GM23338 (cell line): ENCODE data around the gene PIGC. TPM values are rescaled to one million over a fixed set of nuclear protein-coding genes. Genes with fewer than 3 reads are reported as not detected.

Experiments
- ATAC-seq: fragments of 200-7000 bp; cut with Tn5 transposase; 3 replicates; pipeline ENCODE4 v1.9.1; 2020
- DNase-seq: peaks from one replicate; pipeline ENCODE4 v3.0.0-alpha.2; 2015; ENCODE audit warnings: low spot score
- H2AFZ ChIP-seq: fragments of 200-600 bp; sonication (generic); 2 replicates; pipeline ENCODE4 v1.8.0; 2016; ENCODE audit warnings: antibody characterized with exemption, mild to moderate bottlenecking, moderate library complexity
- H3F3A ChIP-seq: fragments of 200-600 bp; sonication (generic); replicated peaks from 2 replicates; pipeline ENCODE4 v1.8.0; 2017; ENCODE audit warnings: antibody characterized with exemption, mixed run types, low read depth
- H3K27ac ChIP-seq: fragments of 200-600 bp; sonication (generic); 2 replicates; pipeline ENCODE4 v1.6.1; 2016; ENCODE audit warnings: low read depth
- H3K27me3 ChIP-seq: fragments of 200-600 bp; sonication (generic); 2 replicates; pipeline ENCODE4 v1.8.0; 2016; ENCODE audit warnings: mild to moderate bottlenecking, mixed run types, moderate library complexity; ENCODE audit not compliant: insufficient read depth
- H3K36me3 ChIP-seq: fragments of 200-600 bp; sonication (generic); 2 replicates; pipeline ENCODE4 v1.8.0; 2016; ENCODE audit warnings: mild to moderate bottlenecking; ENCODE audit not compliant: insufficient read depth
- H3K4me1 ChIP-seq: fragments of 200-600 bp; sonication (generic); 2 replicates; pipeline ENCODE4 v1.8.0; 2016; ENCODE audit warnings: mild to moderate bottlenecking, moderate library complexity; ENCODE audit not compliant: insufficient read depth
- H3K4me2 ChIP-seq: fragments of 200-600 bp; sonication (generic); 2 replicates; pipeline ENCODE4 v1.7.1; 2017; ENCODE audit warnings: mixed run types
- H3K4me3 ChIP-seq: fragments of 200-600 bp; sonication (generic); 2 replicates; pipeline ENCODE4 v1.6.1; 2016; ENCODE audit warnings: mixed run types
- H3K79me2 ChIP-seq: fragments of 200-600 bp; sonication (generic); replicated peaks from 2 replicates; pipeline ENCODE4 v1.8.0; 2017; ENCODE audit warnings: mild to moderate bottlenecking; ENCODE audit not compliant: insufficient read depth
- H3K9me2 ChIP-seq: fragments of 200-600 bp; sonication (generic); 2 replicates; pipeline ENCODE4 v1.8.0; 2017; ENCODE audit not compliant: insufficient read depth
- H4K20me1 ChIP-seq: fragments of 200-600 bp; sonication (generic); replicated peaks from 2 replicates; pipeline ENCODE4 v1.8.0; 2017; ENCODE audit warnings: mild to moderate bottlenecking; ENCODE audit not compliant: insufficient read depth
- H3K27ac Mint-ChIP-seq: 2 replicates; pipeline ENCODE4 v1.8.0; 2020; ENCODE audit warnings: inconsistent platforms, mild to moderate bottlenecking, moderate library complexity, mixed read lengths
- H3K27me3 Mint-ChIP-seq: 3 replicates; pipeline ENCODE4 v1.8.0; 2022; ENCODE audit warnings: low read depth, mild to moderate bottlenecking, moderate library complexity, mixed read lengths, inconsistent platforms; ENCODE audit not compliant: insufficient read depth, poor library complexity
- H3K36me3 Mint-ChIP-seq: 3 replicates; pipeline ENCODE4 v1.8.0; 2021; ENCODE audit warnings: low read depth, mild to moderate bottlenecking, inconsistent platforms, moderate library complexity, mixed read lengths
- H3K4me1 Mint-ChIP-seq: 3 replicates; pipeline ENCODE4 v1.8.0; 2020; ENCODE audit warnings: mild to moderate bottlenecking, inconsistent platforms, mixed read lengths
- H3K4me3 Mint-ChIP-seq: 3 replicates; pipeline ENCODE4 v1.8.0; 2021; ENCODE audit warnings: moderate library complexity, mild to moderate bottlenecking, inconsistent platforms, mixed read lengths
- H3K9me3 Mint-ChIP-seq: 3 replicates; pipeline ENCODE4 v1.8.0; 2020; ENCODE audit warnings: moderate library complexity, mild to moderate bottlenecking, inconsistent platforms, mixed read lengths
- CREB1 ChIP-seq: fragments of 250-450 bp; sonication (Bioruptor Pico); IDR thresholded peaks from 2 replicates; pipeline ENCODE4 v1.5.0; 2020; ENCODE audit warnings: low read depth, mild to moderate bottlenecking, moderate library complexity
- EZH2 ChIP-seq: fragments of 200-600 bp; sonication (generic); IDR thresholded peaks from one replicate; pipeline ENCODE4 v1.8.0; 2017; ENCODE audit warnings: antibody characterized with exemption, mild to moderate bottlenecking, low read depth; ENCODE audit not compliant: unreplicated experiment
- JUNB ChIP-seq: IDR thresholded peaks from one replicate; pipeline ENCODE4 v1.6.1; 2016; ENCODE audit warnings: antibody characterized with exemption; ENCODE audit not compliant: unreplicated experiment
- NANOG ChIP-seq: IDR thresholded peaks from 2 replicates; pipeline ENCODE4 v1.6.1; 2016; ENCODE audit warnings: antibody characterized with exemption, borderline replicate concordance
- POLR2AphosphoS5 ChIP-seq: IDR thresholded peaks from 2 replicates; pipeline ENCODE4 v1.6.1; 2016; ENCODE audit warnings: antibody characterized with exemption, low read depth
- STAT1 ChIP-seq: IDR thresholded peaks from one replicate; pipeline ENCODE4 v1.6.1; 2016; ENCODE audit warnings: antibody characterized with exemption; ENCODE audit not compliant: unreplicated experiment
- ZNF331 ChIP-seq: fragments of 250-450 bp; sonication (Bioruptor Pico); IDR thresholded peaks from 2 replicates; pipeline ENCODE4 v1.5.0; 2020; ENCODE audit warnings: low read depth, mild to moderate bottlenecking, moderate library complexity
- polyA plus RNA-seq: library from polyadenylated mRNA; unstranded; fragments of >200 nt; fragmentation: Nextera tagmentation; extraction: Ambion mirVana; gene quantifications from 2 replicates; pipeline ENCODE4 v1.2.1, GENCODE V29; 2016
- total RNA-seq: library from RNA; depleted of rRNA; stranded (reverse); fragments of >200 nt; shearing (Covaris generic); gene quantifications from 2 replicates; pipeline ENCODE4 v1.2.3, GENCODE V29; 2014
- TF ChIP-seq, protein P1 (sequence below): IDR thresholded peaks from one replicate; pipeline ENCODE4 v1.6.1; 2018; ENCODE audit warnings: antibody characterized with exemption; ENCODE audit not compliant: unreplicated experiment
- TF ChIP-seq, protein P2 (sequence below), 2 experiments: fragments of 200-600 bp in 1 of 2; sonication (generic) in 1 of 2; conservative IDR thresholded peaks; 2 replicates each; pipeline versions ENCODE4 v1.5.1 to v1.6.1; 2016 to 2017; ENCODE audit warnings: antibody characterized with exemption in 2 of 2, low read depth in 2 of 2, mild to moderate bottlenecking in 2 of 2, moderate library complexity in 1 of 2
- TF ChIP-seq, protein P3 (sequence below): IDR thresholded peaks from 2 replicates; pipeline ENCODE4 v1.6.1; 2016; ENCODE audit warnings: antibody characterized with exemption

The PIGC gene
- total and polyA plus RNA-seq, 2 experiments from 2014 or later = 22.5 to 28.1 TPM

DNA sequence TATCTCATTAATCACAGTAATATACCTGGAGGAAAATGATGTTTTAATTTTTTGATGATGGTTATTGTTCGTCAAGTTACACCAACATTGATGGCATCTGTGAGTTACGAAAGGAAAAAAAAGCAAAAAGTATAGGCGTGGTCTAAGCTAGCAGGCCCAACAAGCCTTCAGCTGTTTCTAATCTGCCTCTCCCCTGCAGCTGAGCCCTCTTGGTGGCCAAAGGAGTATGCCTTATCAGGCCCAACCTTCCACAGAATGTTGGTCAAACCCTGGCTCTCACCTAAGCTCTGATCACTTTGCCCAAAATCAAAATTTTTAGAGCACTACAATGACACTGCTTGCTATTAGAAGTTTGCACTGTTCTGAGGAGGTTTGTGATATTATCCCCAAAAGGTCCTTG lies 18.5 kb downstream of the PIGC start (continued):
- TF ChIP-seq, protein P1, sequence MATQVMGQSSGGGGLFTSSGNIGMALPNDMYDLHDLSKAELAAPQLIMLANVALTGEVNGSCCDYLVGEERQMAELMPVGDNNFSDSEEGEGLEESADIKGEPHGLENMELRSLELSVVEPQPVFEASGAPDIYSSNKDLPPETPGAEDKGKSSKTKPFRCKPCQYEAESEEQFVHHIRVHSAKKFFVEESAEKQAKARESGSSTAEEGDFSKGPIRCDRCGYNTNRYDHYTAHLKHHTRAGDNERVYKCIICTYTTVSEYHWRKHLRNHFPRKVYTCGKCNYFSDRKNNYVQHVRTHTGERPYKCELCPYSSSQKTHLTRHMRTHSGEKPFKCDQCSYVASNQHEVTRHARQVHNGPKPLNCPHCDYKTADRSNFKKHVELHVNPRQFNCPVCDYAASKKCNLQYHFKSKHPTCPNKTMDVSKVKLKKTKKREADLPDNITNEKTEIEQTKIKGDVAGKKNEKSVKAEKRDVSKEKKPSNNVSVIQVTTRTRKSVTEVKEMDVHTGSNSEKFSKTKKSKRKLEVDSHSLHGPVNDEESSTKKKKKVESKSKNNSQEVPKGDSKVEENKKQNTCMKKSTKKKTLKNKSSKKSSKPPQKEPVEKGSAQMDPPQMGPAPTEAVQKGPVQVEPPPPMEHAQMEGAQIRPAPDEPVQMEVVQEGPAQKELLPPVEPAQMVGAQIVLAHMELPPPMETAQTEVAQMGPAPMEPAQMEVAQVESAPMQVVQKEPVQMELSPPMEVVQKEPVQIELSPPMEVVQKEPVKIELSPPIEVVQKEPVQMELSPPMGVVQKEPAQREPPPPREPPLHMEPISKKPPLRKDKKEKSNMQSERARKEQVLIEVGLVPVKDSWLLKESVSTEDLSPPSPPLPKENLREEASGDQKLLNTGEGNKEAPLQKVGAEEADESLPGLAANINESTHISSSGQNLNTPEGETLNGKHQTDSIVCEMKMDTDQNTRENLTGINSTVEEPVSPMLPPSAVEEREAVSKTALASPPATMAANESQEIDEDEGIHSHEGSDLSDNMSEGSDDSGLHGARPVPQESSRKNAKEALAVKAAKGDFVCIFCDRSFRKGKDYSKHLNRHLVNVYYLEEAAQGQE = no peak

DNA sequence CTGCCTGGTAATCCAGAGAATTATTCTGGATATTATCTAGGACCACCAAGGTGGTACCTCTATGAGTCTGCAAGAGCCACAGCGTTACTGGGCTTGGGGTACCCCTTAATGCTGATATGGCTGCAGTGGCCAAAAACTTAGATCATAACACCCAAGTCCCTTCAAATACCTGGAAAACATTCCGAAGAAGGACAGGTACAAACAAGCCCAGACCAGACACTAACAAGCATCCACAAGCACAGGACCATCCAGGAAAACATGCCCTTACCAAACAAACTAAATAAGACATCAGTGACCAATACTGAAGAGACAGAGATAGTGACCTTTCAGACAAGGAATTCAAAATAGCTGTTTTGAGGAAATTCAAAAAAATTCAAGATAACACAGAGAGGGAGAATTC lies 20.5 kb downstream of the PIGC start:
- no peak for ATAC-seq
- H3K9me2 ChIP-seq = no peaks in the 10 kb centered on the region
- no peak overlapping the region for H3K4me3 ChIP-seq
- TF ChIP-seq EZH2 = no peak
- TF ChIP-seq, protein P1 = no peak
- no peak for TF ChIP-seq NANOG
- TF ChIP-seq JUNB = no peak
- TF ChIP-seq, protein P2, sequence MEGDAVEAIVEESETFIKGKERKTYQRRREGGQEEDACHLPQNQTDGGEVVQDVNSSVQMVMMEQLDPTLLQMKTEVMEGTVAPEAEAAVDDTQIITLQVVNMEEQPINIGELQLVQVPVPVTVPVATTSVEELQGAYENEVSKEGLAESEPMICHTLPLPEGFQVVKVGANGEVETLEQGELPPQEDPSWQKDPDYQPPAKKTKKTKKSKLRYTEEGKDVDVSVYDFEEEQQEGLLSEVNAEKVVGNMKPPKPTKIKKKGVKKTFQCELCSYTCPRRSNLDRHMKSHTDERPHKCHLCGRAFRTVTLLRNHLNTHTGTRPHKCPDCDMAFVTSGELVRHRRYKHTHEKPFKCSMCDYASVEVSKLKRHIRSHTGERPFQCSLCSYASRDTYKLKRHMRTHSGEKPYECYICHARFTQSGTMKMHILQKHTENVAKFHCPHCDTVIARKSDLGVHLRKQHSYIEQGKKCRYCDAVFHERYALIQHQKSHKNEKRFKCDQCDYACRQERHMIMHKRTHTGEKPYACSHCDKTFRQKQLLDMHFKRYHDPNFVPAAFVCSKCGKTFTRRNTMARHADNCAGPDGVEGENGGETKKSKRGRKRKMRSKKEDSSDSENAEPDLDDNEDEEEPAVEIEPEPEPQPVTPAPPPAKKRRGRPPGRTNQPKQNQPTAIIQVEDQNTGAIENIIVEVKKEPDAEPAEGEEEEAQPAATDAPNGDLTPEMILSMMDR (conservative IDR thresholded peaks at IDR 0.05; ENCODE audit: low read depth in 2 of 2) = no peak
- TF ChIP-seq STAT1 = no peak
- no peak for TF ChIP-seq ZNF331
- no peak for TF ChIP-seq CREB1 (CRISPR knock-in tag)
- TF ChIP-seq POLR2AphosphoS5 = no peak
- TF ChIP-seq, protein P3, sequence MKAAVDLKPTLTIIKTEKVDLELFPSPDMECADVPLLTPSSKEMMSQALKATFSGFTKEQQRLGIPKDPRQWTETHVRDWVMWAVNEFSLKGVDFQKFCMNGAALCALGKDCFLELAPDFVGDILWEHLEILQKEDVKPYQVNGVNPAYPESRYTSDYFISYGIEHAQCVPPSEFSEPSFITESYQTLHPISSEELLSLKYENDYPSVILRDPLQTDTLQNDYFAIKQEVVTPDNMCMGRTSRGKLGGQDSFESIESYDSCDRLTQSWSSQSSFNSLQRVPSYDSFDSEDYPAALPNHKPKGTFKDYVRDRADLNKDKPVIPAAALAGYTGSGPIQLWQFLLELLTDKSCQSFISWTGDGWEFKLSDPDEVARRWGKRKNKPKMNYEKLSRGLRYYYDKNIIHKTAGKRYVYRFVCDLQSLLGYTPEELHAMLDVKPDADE = no peak

More for the DNA sequence above, 20.5 kb downstream of the PIGC start:
- Mint-ChIP-seq H3K36me3 (no peaks in the 10 kb centered on the region), H3K4me3 (no peak overlapping the region), H3K27ac (no peak overlapping the region), H3K9me3 (no peaks in the 10 kb centered on the region), H3K27me3 (no peaks in the 10 kb centered on the region), H3K4me1 (peaks cover 16% of the 10 kb centered on the region)
- no peaks in the 10 kb centered on the region for H3K36me3 ChIP-seq
- H3K79me2 ChIP-seq = no peaks in the 10 kb centered on the region
- H4K20me1 ChIP-seq = no peaks in the 10 kb centered on the region
- no peak overlapping the region for H3K4me2 ChIP-seq
- no peak overlapping the region for H3K27ac ChIP-seq
- no peak for DNase-seq
- H2AFZ ChIP-seq = no peak overlapping the region
- H3K4me1 ChIP-seq = peaks cover 11% of the 10 kb centered on the region
- H3F3A ChIP-seq = no peaks in the 10 kb centered on the region
- H3K27me3 ChIP-seq = no peaks in the 10 kb centered on the region
